Hematopoietic multipotent progenitor cell treated with erythropoietin and hydrocortisone succinate and interleukin-3 and kit ligand, for 17 days (in vitro differentiated cells): ENCODE data around the gene TLR1.
"Not testable (repeated sequence)": the region's sequence is repeated elsewhere in the genome, so short reads cannot be mapped to it uniquely, and the experiment has no call there.

ENCODE experiments used
- DNase-seq: peaks from one replicate; pipeline ENCODE4 v3.0.0-alpha.2; 2015; ENCODE audit warnings: low spot score

Gene TLR1

GRCh38 chr4:38804654-38805295 is at the start of gene TLR1:
Gene TLR1, minus strand, starts transcription at chr4:38804791. Its CDS starts 5,960 bp downstream, at chr4:38798831.
- DNase-seq: peak; percentile 42

- DNase-seq: no peak
These were observed 41.4 kb upstream of the TLR1 start for GRCh38 chr4:38846015-38846414.

GRCh38 chr4:38842994-38843393 is 38.4 kb upstream of the TLR1 start:
- no peak for DNase-seq

GRCh38 chr4:38837849-38838248 is 33.3 kb upstream of the TLR1 start:
- no peak for DNase-seq

- DNase-seq: no peak
These were observed 32.7 kb upstream of the TLR1 start for GRCh38 chr4:38837334-38837733.

- no peak for DNase-seq
These were observed 30.0 kb upstream of the TLR1 start for GRCh38 chr4:38834570-38834969.

GRCh38 chr4:38832624-38833528 is 28.3 kb upstream of the TLR1 start:
- no peak for DNase-seq

GRCh38 chr4:38832206-38832605 is 27.6 kb upstream of the TLR1 start:
- no peak for DNase-seq

- no peak for DNase-seq
These were observed 27.1 kb upstream of the TLR1 start for GRCh38 chr4:38831653-38832052.

- DNase-seq: no peak
These were observed 24.6 kb upstream of the TLR1 start for GRCh38 chr4:38829237-38829636.

- no peak for DNase-seq
These were observed 19.2 kb upstream of the TLR1 start for GRCh38 chr4:38823766-38824165.

GRCh38 chr4:38822748-38823303 is 18.2 kb upstream of the TLR1 start:
- no peak for DNase-seq

GRCh38 chr4:38821739-38822138 is 17.1 kb upstream of the TLR1 start:
- no peak for DNase-seq

- DNase-seq: no peak
These were observed 15.9 kb upstream of the TLR1 start for GRCh38 chr4:38820329-38821061.

GRCh38 chr4:38819569-38819968 is 15.0 kb upstream of the TLR1 start:
- no peak for DNase-seq

GRCh38 chr4:38818441-38818976 is 13.9 kb upstream of the TLR1 start:
- no peak for DNase-seq

- DNase-seq: no peak
These were observed 11.5 kb upstream of the TLR1 start for GRCh38 chr4:38815885-38816782.

- DNase-seq: no peak
These were observed 9.8 kb upstream of the TLR1 start for GRCh38 chr4:38814386-38814785.

GRCh38 chr4:38811297-38811696 is 6.7 kb upstream of the TLR1 start:
- no peak for DNase-seq

GRCh38 chr4:38807462-38807861 is 2.9 kb upstream of the TLR1 start:
- DNase-seq: not testable (repeated sequence)

GRCh38 chr4:38806251-38806650 is 1.7 kb upstream of the TLR1 start:
- DNase-seq: not testable (repeated sequence)
